ENCODE results near the gene LRRC4B. TPM values are rescaled to one million over a fixed set of nuclear protein-coding genes. Genes with fewer than 3 reads are reported as not detected.

Gene LRRC4B
- total RNA-seq, 4 donors from 2014 or later, result 0.18 to 1.5 (median 0.44) TPM

GRCh38 chr19:50516964-50517703 is 51.1 kb downstream of the LRRC4B start:
- WGBS, 2 donors, result 34 to 64% methylated on average over 6 to 12 of the region's 53 CpGs
- intact Hi-C loops (cut with DNase I), result no loop called here
- Histone ChIP-seq H3K9me3 (no peaks in the 10 kb centered on the region), H3K27ac (no peak overlapping the region), H3K4me3 (peak overlapping the region in 1 of 4 donors; percentile 23), H3K36me3 (no peaks in the 10 kb centered on the region), H3K27me3 (peaks cover 0 to 22% (median 0%) of the 10 kb centered on the region in 4 donors), H3K4me1 (peaks cover 0 to 1% (median 0%) of the 10 kb centered on the region in 3 donors)
- TF ChIP-seq POLR2A (IDR thresholded peaks at IDR 0.05) (no peak), CTCF (IDR thresholded peaks at IDR 0.05) (no peak)
- no peak for DNase-seq

GRCh38 chr19:50516456-50516855 is 51.8 kb downstream of the LRRC4B start:
- Histone ChIP-seq H3K36me3 (no peaks in the 10 kb centered on the region), H3K4me3 (peak overlapping the region in 1 of 4 donors; percentile 23), H3K27ac (no peak overlapping the region), H3K27me3 (peaks cover 0 to 22% (median 0%) of the 10 kb centered on the region in 4 donors), H3K4me1 (peaks cover 0 to 8% (median 0%) of the 10 kb centered on the region in 3 donors), H3K9me3 (no peaks in the 10 kb centered on the region)
- no peak for TF ChIP-seq CTCF (IDR thresholded peaks at IDR 0.05)
- TF ChIP-seq POLR2A (IDR thresholded peaks at IDR 0.05), result no peak
- DNase-seq, result no peak
- 49 to 59% methylated on average over 5 to 11 of the region's 12 CpGs for WGBS, 2 donors
- intact Hi-C loops (cut with DNase I), result no loop called here

GRCh38 chr19:50515168-50515561 is 53.1 kb downstream of the LRRC4B start:
- Histone ChIP-seq H3K36me3 (no peaks in the 10 kb centered on the region), H3K4me1 (peaks cover 5 to 16% (median 6%) of the 10 kb centered on the region in 3 donors), H3K9me3 (no peaks in the 10 kb centered on the region), H3K27me3 (peaks cover 0 to 22% (median 0%) of the 10 kb centered on the region in 4 donors), H3K27ac (no peak overlapping the region), H3K4me3 (no peak overlapping the region)
- WGBS, 2 donors, result no CpG with 5 or more reads among the region's 11 CpGs
- TF ChIP-seq CTCF (IDR thresholded peaks at IDR 0.05), result no peak
- TF ChIP-seq POLR2A (IDR thresholded peaks at IDR 0.05), result no peak
- intact Hi-C loops (cut with DNase I), result no loop called here
- DNase-seq, result no peak

- no peaks in the 10 kb centered on the region for H3K36me3 ChIP-seq
- peaks cover 7 to 21% (median 8%) of the 10 kb centered on the region in 3 donors for H3K4me1 ChIP-seq
- H3K9me3 ChIP-seq, result no peaks in the 10 kb centered on the region
- no peak for DNase-seq
- intact Hi-C loops (cut with DNase I), result no loop called here
- H3K27ac ChIP-seq, result no peak overlapping the region
- TF ChIP-seq CTCF (IDR thresholded peaks at IDR 0.05) (no peak), POLR2A (IDR thresholded peaks at IDR 0.05) (no peak)
- H3K4me3 ChIP-seq, result no peak overlapping the region
- WGBS, 2 donors, result 38 to 42% methylated on average over 23 to 26 of the region's 38 CpGs
- H3K27me3 ChIP-seq, result peaks cover 0 to 22% (median 0%) of the 10 kb centered on the region in 4 donors
Measured at GRCh38 chr19:50514346-50515167, 53.7 kb downstream of the LRRC4B start.
